Vagina (tissue), 2 donors: Measurements from ENCODE around the gene REM2.

Source experiments
- CTCF ChIP-seq, 3 experiments: fragments of 450-650 bp in 2 of 3; fragments of 200-600 bp in 1 of 3; sonication (generic) in 1 of 3; IDR thresholded peaks; one replicate each; pipeline ENCODE4 v1.5.1; 2017 to 2019; ENCODE audit warnings: antibody characterized with exemption in 3 of 3, mild to moderate bottlenecking in 2 of 3, moderate library complexity in 2 of 3
- POLR2A ChIP-seq, 2 donors: fragments of 450-650 bp; IDR thresholded peaks; one replicate each; pipeline ENCODE4 v1.6.1; 2017; ENCODE audit warnings: antibody characterized with exemption in 2 of 2, mild to moderate bottlenecking in 2 of 2, moderate library complexity in 2 of 2

GRCh38 chr14:22932146-22932545 lies 49.1 kb downstream of the REM2 start:
- TF ChIP-seq CTCF (IDR thresholded peaks at IDR 0.05): no peak
- TF ChIP-seq POLR2A (IDR thresholded peaks at IDR 0.05): no peak
